ENCODE measurements around the gene ASIC4. TPM values are rescaled to one million over a fixed set of nuclear protein-coding genes. Genes with fewer than 3 reads are reported as not detected.

Gene ASIC4
- total RNA-seq, 1 donor from 2014 or later, result 0.15 TPM

- TF ChIP-seq CTCF (IDR thresholded peaks at IDR 0.05), result no peak
- no peak for DNase-seq (ENCODE audit: low spot score)
- Mint-ChIP-seq H3K4me3 (ENCODE audit: unreplicated experiment) (no peak overlapping the region), H3K36me3 (ENCODE audit: low read depth) (peaks cover 4% of the 10 kb centered on the region), H3K9me3 (ENCODE audit: low read depth) (no peaks in the 10 kb centered on the region), H3K27me3 (ENCODE audit: low read depth) (no peaks in the 10 kb centered on the region), H3K4me1 (ENCODE audit: low read depth) (peaks cover 18% of the 10 kb centered on the region), H3K27ac (ENCODE audit: unreplicated experiment) (no peak overlapping the region)
These were observed 42.1 kb downstream of the ASIC4 start for GRCh38 chr2:219556413-219556812.

- TF ChIP-seq CTCF (IDR thresholded peaks at IDR 0.05), result no peak
- no peaks in the 10 kb centered on the region for H3K27me3 Mint-ChIP-seq (ENCODE audit: low read depth)
- no peaks in the 10 kb centered on the region for H3K9me3 Mint-ChIP-seq (ENCODE audit: low read depth)
- peaks cover 18% of the 10 kb centered on the region for H3K4me1 Mint-ChIP-seq (ENCODE audit: low read depth)
- no peak overlapping the region for H3K27ac Mint-ChIP-seq (ENCODE audit: unreplicated experiment)
- DNase-seq (ENCODE audit: low spot score), result no peak
- H3K36me3 Mint-ChIP-seq (ENCODE audit: low read depth), result peaks cover 4% of the 10 kb centered on the region
- no peak overlapping the region for H3K4me3 Mint-ChIP-seq (ENCODE audit: unreplicated experiment)
These were observed 43.0 kb downstream of the ASIC4 start for GRCh38 chr2:219557320-219557719.

- no peak for TF ChIP-seq CTCF (IDR thresholded peaks at IDR 0.05)
- H3K9me3 Mint-ChIP-seq (ENCODE audit: low read depth), result no peaks in the 10 kb centered on the region
- no peak for DNase-seq (ENCODE audit: low spot score)
- no peaks in the 10 kb centered on the region for H3K27me3 Mint-ChIP-seq (ENCODE audit: low read depth)
- H3K4me3 Mint-ChIP-seq (ENCODE audit: unreplicated experiment), result no peak overlapping the region
- H3K36me3 Mint-ChIP-seq (ENCODE audit: low read depth), result peaks cover 8% of the 10 kb centered on the region
- H3K4me1 Mint-ChIP-seq (ENCODE audit: low read depth), result peaks cover 18% of the 10 kb centered on the region
- H3K27ac Mint-ChIP-seq (ENCODE audit: unreplicated experiment), result no peak overlapping the region
These were observed 43.8 kb downstream of the ASIC4 start for GRCh38 chr2:219557791-219558785.

GRCh38 chr2:219559156-219559915 is 45.1 kb downstream of the ASIC4 start:
- no peak for TF ChIP-seq CTCF (IDR thresholded peaks at IDR 0.05)
- Mint-ChIP-seq H3K27ac (ENCODE audit: unreplicated experiment) (no peak overlapping the region), H3K4me1 (ENCODE audit: low read depth) (peaks cover 13% of the 10 kb centered on the region), H3K27me3 (ENCODE audit: low read depth) (no peaks in the 10 kb centered on the region), H3K36me3 (ENCODE audit: low read depth) (peaks cover 13% of the 10 kb centered on the region), H3K4me3 (ENCODE audit: unreplicated experiment) (no peak overlapping the region), H3K9me3 (ENCODE audit: low read depth) (no peaks in the 10 kb centered on the region)
- DNase-seq (ENCODE audit: low spot score), result no peak

Data from chondrocyte (in vitro differentiated cells).